ENCODE measurements around the gene FAF1.
A peak's percentile ranks its signal among the peaks of the same experiment; 100 is the strongest.

FAF1 gene

DNA sequence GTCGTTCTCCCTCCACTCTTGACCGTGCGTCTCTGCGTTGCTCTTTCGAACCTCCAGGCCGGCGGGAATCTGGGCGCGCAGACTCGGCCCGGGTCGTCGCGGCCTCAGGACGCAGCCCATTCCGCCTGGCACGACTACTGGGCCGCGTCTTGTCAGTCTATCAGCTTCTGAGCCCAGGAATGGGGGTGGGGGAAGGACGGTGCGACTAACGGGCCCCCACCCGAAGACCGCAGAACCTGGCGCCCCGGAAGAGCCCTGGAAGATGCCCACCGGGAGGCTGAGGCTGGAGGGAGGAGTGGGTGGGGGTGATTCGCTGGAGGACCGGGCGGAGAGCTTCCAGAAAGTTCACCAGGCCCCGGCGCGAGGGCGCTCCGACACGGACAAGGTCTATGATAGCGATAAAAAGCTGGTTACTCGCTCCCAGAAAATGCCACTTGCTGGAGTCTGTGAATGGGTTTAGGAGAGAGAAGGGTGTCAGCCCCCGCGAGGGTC, 535.1 kb downstream of the FAF1 start (continued):
- no peak for TF ChIP-seq ZNF266 (tag by site-specific recombination; IDR thresholded peaks at IDR 0.05; ENCODE audit: low read depth)

DNA sequence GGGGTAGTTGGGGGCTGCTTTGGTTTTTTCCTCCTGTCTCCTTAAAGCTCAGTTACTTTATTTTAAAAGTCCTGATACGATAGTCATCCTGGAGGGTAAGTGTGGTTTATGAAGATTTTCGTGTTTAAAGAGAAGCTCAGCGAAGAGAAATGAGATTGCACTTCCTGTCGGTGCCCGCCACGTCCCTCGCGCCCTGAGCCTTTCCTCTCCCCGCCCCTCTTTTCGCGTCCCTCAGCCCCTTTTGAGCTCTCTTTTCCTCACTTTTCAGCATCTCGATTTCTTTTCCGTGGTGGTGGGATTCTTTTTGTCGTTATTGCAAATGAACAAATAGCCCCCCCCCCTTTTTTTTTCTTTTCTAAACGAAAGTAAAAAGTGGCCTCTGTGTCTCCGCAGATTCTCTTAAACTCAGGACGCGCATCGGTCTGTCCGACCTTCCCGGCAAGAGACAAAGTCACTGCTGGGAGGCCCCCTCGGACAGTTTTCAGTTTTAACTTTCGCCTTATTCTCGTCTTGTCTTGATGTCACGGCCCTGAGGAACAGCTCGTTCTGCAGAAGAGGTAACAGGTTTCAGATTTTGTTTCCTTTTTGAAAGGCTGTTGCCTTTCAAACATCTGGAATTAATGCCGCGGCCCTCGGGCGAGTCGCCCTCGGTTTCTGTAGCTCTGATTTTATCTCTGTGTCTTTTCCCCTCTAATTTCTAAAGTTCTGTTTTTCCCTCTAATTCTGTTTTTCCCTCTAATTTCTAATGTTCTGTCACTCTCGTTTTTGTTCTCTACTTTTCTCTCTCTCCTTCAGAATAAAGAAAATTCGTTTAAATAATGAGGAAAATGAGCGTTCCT, 535.8 kb downstream of the FAF1 start:
- ChIA-PET POLR2A (interaction anchor here (0.6 kb wide), 1 partner anchor 926 kb away, joined by 3 read pairs; no protein-coding TSS in a partner anchor), CTCF (interaction anchor here (0.6 to 1.0 kb wide), 3 partner anchors 30 to 57 kb away, joined by 3 to 4 read pairs (median 3); no protein-coding TSS in a partner anchor)
- Histone ChIP-seq H3K36me3 (ENCODE audit: control insufficient read depth in 2 of 2, insufficient read depth in 1 of 2, low read length in 2 of 2) (peaks cover 0 to 25% of the 10 kb centered on the region in 2 experiments; a peak in 1 of 3 replicates), H3K4me1 (ENCODE audit: control insufficient read depth, insufficient read depth, low read length) (no peaks in the 10 kb centered on the region), H3K4me3 (ENCODE audit: low read depth, low read length) (peak overlapping the region; percentile 53), H3K27ac (ENCODE audit: extremely low read depth, low read depth, low read length) (no peak overlapping the region), H3K9me3 (ENCODE audit: control insufficient read depth, insufficient read depth, low read depth, low read length) (no peaks in the 10 kb centered on the region)
- TF ChIP-seq ZNF335 (tag by site-specific recombination; conservative IDR thresholded peaks at IDR 0.05) (peak; percentile 74), PRDM1 (tag by site-specific recombination; IDR thresholded peaks at IDR 0.05) (peak; percentile 82), ZBTB1 (tag by site-specific recombination; IDR thresholded peaks at IDR 0.05) (no peak), ZNF777 (tag by site-specific recombination; IDR thresholded peaks at IDR 0.05; ENCODE audit: borderline replicate concordance) (0 out of 2 replicates have a peak, but pooled peaks have one; percentile 19), ZBTB8A (tag by site-specific recombination; IDR thresholded peaks at IDR 0.05) (peak; percentile 52), ZNF223 (tag by site-specific recombination; IDR thresholded peaks at IDR 0.05) (no peak), ZBTB48 (tag by site-specific recombination; IDR thresholded peaks at IDR 0.05) (0 out of 2 replicates have a peak, but pooled peaks have one; percentile 13), ZBTB17 (tag by site-specific recombination; IDR thresholded peaks at IDR 0.05) (0 out of 2 replicates have a peak, but pooled peaks have one; percentile 29)
- TF ChIP-seq, protein P1, sequence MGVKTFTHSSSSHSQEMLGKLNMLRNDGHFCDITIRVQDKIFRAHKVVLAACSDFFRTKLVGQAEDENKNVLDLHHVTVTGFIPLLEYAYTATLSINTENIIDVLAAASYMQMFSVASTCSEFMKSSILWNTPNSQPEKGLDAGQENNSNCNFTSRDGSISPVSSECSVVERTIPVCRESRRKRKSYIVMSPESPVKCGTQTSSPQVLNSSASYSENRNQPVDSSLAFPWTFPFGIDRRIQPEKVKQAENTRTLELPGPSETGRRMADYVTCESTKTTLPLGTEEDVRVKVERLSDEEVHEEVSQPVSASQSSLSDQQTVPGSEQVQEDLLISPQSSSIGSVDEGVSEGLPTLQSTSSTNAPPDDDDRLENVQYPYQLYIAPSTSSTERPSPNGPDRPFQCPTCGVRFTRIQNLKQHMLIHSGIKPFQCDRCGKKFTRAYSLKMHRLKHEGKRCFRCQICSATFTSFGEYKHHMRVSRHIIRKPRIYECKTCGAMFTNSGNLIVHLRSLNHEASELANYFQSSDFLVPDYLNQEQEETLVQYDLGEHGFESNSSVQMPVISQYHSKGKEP (tag by site-specific recombination; IDR thresholded peaks at IDR 0.05): peak; percentile 4; the same call in 1 of the 2 replicates

DNA sequence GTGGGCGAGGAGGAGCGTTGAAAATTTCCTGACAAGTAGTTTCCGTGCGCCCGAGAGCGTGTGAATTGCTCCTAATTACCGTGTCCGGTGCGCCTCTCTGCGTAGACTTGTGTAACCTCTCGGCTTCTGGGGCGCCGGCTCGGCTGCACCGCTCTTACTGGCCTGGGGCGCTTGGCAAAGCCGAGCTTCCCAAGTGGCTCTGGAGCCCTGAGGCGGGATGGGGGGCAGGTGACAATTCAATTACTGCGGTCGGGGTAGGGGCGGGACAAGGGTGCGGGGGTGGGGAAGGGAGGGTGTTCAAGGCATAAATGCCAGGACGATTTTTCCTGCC, 536.4 kb downstream of the FAF1 start:
- peak overlapping the region; percentile 20; the same call in 1 of the 2 replicates for H3K27ac ChIP-seq (ENCODE audit: extremely low read depth, low read depth, low read length)
- TF ChIP-seq ZNF140 (tag by site-specific recombination; IDR thresholded peaks at IDR 0.05) (no peak), ZBTB48 (tag by site-specific recombination; IDR thresholded peaks at IDR 0.05) (no peak), MEIS1 (CRISPR knock-in tag; IDR thresholded peaks at IDR 0.05; ENCODE audit: borderline replicate concordance) (no peak), ZNF202 (tag by site-specific recombination; IDR thresholded peaks at IDR 0.05; ENCODE audit: borderline replicate concordance) (no peak), ZNF335 (tag by site-specific recombination; conservative IDR thresholded peaks at IDR 0.05) (peak; percentile 84), ZNF391 (tag by site-specific recombination; IDR thresholded peaks at IDR 0.05; ENCODE audit: borderline replicate concordance, low read depth) (no peak), ZNF654 (tag by site-specific recombination; IDR thresholded peaks at IDR 0.05; ENCODE audit: low read depth) (no peak), ZNF214 (tag by site-specific recombination; IDR thresholded peaks at IDR 0.05; ENCODE audit: borderline replicate concordance) (no peak), TRIM28 (IDR thresholded peaks at IDR 0.05; ENCODE audit: borderline replicate concordance, low read length) (no peak), ZNF791 (tag by site-specific recombination; IDR thresholded peaks at IDR 0.05) (no peak), ZFP37 (tag by site-specific recombination; IDR thresholded peaks at IDR 0.05) (no peak), SETDB1 (IDR thresholded peaks at IDR 0.05; ENCODE audit: insufficient read length, low read length) (no peak)
- TF ChIP-seq, protein P2, sequence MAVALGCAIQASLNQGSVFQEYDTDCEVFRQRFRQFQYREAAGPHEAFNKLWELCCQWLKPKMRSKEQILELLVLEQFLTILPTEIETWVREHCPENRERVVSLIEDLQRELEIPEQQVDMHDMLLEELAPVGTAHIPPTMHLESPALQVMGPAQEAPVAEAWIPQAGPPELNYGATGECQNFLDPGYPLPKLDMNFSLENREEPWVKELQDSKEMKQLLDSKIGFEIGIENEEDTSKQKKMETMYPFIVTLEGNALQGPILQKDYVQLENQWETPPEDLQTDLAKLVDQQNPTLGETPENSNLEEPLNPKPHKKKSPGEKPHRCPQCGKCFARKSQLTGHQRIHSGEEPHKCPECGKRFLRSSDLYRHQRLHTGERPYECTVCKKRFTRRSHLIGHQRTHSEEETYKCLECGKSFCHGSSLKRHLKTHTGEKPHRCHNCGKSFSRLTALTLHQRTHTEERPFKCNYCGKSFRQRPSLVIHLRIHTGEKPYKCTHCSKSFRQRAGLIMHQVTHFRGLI (tag by site-specific recombination; IDR thresholded peaks at IDR 0.05): no peak
- TF ChIP-seq, protein P3, sequence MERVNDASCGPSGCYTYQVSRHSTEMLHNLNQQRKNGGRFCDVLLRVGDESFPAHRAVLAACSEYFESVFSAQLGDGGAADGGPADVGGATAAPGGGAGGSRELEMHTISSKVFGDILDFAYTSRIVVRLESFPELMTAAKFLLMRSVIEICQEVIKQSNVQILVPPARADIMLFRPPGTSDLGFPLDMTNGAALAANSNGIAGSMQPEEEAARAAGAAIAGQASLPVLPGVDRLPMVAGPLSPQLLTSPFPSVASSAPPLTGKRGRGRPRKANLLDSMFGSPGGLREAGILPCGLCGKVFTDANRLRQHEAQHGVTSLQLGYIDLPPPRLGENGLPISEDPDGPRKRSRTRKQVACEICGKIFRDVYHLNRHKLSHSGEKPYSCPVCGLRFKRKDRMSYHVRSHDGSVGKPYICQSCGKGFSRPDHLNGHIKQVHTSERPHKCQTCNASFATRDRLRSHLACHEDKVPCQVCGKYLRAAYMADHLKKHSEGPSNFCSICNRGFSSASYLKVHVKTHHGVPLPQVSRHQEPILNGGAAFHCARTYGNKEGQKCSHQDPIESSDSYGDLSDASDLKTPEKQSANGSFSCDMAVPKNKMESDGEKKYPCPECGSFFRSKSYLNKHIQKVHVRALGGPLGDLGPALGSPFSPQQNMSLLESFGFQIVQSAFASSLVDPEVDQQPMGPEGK (tag by site-specific recombination; IDR thresholded peaks at IDR 0.05): peak; percentile 28; the same call in 1 of the 2 replicates
- TF ChIP-seq, protein P4, sequence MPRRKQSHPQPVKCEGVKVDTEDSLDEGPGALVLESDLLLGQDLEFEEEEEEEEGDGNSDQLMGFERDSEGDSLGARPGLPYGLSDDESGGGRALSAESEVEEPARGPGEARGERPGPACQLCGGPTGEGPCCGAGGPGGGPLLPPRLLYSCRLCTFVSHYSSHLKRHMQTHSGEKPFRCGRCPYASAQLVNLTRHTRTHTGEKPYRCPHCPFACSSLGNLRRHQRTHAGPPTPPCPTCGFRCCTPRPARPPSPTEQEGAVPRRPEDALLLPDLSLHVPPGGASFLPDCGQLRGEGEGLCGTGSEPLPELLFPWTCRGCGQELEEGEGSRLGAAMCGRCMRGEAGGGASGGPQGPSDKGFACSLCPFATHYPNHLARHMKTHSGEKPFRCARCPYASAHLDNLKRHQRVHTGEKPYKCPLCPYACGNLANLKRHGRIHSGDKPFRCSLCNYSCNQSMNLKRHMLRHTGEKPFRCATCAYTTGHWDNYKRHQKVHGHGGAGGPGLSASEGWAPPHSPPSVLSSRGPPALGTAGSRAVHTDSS (tag by site-specific recombination; IDR thresholded peaks at IDR 0.05): no peak

More for the DNA sequence above, 536.4 kb downstream of the FAF1 start:
- Histone ChIP-seq H3K9me3 (ENCODE audit: control insufficient read depth, insufficient read depth, low read depth, low read length) (no peaks in the 10 kb centered on the region), H3K36me3 (ENCODE audit: control insufficient read depth in 2 of 2, insufficient read depth in 1 of 2, low read length in 2 of 2) (peaks cover 0 to 30% of the 10 kb centered on the region in 2 experiments; a peak in 1 of 3 replicates), H3K4me3 (ENCODE audit: low read depth, low read length) (peak overlapping the region; percentile 53), H3K4me1 (ENCODE audit: control insufficient read depth, insufficient read depth, low read length) (no peaks in the 10 kb centered on the region)
- ChIA-PET CTCF (interaction anchor here (0.6 to 1.0 kb wide), 3 partner anchors 31 to 56 kb away, joined by 3 to 4 read pairs (median 3); no protein-coding TSS in a partner anchor), POLR2A (no interaction called here)

Data from HEK293 (cell line).